ENCODE data around the gene OPCML.

Gene OPCML

DNA sequence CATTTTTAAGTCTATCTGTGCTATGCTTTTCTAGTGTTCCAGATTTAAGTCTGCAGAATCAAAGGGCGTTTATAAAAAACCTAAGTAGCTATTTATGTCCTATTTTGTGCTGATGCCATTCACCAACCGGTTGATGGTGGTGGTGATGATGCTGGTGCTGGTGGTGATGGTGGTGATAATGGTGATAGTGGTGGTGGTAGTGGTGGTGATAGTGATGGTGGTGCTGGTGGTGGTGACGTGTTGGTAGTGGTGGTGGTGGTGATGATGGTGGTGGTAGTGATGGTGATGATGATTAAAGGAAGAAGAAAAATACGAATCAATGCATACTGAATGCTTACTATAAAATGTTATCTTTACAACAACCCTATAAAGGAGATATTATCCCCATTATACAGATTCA is 178.2 kb downstream of the OPCML start:
- no peak for DNase-seq

DNA sequence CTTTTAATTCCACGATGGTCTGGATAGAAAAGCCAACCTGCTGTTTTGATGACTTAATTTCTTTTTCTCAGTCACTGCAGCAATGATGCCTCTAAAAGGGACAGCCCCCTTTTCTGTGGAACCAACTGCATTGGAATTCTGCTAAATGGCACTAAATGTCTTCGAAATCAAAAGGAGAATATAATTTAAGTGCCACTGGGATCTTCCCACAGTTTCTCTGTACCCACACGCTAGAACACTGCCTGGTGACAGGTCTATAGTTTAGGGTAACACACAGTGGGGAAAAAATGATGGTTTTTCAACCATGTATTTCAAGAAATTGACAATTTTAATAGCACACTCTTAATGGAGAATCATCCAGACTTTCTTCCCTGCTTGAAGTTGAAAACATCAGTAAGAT is 182.3 kb downstream of the OPCML start:
- DNase-seq: no peak

DNA sequence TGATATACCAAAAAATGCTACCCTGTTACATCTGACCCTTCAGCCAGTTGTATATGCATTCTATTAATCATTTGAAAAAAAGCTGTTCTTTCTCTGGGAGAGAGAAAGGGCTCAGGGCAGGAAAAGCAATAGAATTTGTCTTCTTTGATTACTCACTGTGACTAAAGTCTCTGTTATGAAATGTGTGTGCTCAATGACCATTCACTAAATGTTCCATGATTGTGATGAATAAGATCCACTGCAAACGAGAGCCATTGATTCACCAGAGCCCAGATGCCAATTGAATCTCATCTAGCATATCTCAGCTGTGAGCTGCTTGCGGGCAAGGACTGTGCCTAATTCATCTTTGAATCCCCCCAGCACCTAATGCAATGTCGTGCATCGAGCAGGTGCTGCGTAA is 184.3 kb downstream of the OPCML start:
- no peak for DNase-seq

DNA sequence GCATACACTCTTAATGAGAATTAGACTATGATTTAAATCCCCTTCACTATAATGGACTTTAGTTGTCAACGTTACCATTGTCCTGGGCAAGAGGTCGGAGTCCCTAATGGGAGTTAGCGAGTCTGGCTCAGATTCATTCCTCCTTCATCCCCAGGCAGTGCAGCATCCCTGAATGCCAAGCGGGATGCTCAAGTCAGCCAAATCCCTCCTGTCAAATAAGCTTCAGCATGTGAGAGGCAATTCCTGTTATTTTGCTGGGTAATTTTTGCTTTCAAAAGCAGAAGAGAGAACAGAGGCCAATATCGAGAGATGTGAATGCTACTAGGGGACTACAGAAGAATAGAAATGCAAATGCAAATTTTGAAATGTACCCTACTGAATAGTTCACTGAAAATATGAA is 186.2 kb downstream of the OPCML start:
- DNase-seq: no peak

DNA sequence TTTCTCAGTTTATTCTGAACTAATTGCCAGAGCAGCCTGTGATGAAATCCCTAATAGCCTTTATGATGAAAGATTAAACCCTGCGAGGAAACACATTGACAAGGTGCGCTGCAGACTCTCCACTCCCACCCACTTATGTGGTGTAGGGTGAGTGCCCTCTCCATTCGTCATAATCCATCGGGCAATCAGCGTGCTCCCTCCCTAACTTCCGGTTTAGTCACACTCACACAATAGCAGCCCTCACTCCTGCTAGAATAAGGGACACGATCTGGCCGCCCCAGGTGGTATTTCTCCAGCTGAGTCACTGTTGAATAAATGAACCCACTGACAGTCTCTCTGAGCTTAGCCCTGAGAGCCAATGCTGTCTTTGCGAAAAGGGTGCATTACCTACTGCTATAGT is 188.3 kb downstream of the OPCML start:
- peak; percentile 52 for DNase-seq

DNA sequence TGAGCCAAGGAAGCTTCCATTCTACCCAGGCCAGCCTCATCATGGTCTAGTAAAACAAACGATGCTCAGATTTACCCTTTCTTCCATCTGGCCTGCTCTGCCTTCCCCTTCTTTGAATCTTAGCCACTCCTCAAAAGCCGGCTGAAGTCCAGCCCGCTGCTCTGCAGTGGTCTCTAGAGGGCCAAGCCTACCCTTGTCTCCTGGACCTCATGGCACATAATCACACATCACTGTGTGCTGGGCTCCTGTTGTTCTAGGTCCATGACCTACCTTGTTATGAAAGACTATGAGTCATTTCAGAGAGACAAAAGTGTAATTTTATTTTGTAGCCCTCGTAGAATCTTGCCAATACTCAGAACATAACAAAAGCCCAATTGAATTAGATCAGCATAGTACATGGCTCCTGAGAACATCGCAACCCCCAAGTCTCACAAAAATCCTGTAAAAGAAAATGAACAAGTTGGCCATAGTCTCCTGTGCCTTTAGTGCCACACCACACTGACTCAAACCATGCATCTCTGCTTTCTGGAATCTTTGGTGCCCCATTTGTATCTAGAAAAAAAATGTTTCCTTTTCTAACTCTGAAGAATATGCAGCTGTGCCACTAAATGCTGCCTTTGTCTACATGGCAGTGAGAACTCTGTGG is 192.7 kb downstream of the OPCML start:
- DNase-seq: no peak

DNA sequence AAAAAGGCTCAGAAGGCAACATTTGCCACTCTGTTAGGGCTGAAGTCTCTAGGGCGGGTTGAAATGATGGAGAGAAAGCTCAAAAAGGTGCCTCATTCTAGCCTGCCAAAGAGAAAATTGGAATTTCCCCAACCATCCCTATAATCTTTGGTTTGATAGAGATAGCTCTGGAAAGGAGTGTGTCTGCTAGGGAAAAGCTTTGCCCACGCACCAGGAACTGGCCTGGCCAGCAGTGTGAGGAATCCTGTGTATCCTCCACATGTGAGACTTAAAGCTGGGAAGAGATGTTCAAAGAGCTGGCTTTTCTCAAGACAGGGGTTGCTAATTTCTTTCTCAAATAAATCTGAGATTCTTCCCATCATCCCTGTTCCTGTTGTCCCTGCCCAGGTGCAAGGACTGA is 193.7 kb downstream of the OPCML start:
- DNase-seq: no peak

DNA sequence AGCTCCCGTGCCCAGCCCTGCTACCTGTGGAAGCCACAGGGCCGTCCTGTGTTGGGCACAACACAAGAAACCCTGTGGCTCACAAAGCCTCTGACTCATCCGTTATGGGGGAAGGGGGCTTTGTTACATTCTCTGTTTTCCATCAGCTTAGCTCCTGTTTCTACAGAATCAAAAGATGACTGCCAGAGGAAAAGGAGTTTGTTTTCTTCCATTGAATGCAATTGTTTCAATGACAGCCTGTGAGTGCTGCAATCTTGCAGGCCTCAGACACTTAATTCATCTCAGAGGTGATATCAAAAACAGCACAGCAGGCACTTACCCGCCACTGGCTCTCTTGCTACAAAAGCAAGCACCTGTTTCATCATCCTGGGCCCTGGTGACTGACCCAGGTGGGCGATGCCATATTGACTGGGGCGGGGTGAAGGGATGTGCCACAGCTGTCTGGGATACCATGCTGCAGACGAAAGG is 194.3 kb downstream of the OPCML start:
- DNase-seq: no peak

DNA sequence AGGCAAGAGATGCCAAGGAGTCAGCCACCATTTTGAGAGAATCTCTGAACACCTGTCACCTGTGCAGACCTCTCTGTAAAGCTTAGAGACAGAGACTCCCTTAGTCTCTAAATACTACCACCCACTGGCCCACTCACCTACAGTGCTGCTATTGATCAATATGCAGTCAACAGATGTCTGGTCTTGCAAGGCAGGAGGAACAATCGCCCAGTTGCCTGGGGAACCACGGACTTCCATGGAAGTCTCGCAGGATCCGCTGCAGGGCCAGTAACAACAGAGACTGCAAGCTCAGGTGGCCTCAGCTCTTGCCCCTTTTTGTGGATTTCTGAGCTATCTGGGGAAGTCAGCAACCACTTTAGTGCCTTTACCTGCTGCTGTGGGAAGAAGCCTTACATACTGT is 195.1 kb downstream of the OPCML start:
- DNase-seq: no peak

DNA sequence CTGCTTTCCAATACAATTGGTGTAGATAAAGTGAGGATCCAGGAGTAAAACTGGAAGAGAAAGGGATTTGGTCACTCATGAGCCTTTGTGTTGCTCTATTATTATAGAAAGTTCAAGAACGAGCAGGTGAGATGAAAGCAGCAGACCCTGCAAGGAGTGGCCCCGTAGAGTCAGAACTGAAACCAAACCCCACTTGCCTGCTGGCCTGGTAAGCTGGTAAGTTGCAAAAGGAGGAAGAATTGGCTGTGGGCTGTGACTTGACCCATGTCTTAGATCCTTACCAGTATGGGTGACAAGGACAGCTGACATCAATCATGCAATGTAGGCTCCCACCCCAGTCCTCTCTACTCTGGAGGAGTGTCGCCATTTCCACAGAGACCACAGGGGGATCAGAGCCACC is 201.3 kb downstream of the OPCML start:
- no peak for DNase-seq

DNA sequence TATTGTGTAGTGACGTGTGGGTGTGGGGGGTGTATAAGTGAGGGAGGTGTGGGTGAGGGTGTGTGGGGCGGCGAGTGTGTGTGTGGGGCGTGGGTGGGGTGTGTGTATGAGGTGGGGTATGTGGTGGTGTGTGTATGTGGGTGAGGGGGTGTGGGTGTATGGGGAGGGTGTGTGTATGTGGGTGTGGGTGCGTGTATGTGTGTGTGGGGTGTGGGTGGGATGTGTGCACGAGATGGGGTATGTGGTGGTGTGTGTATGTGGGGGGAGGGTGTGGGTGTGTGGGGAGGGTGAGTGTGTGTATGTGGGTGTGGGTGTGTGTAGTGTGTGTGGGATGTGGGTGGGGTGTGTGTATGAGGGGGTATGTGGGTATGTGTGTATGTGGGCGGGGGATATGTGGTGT is 205.5 kb downstream of the OPCML start:
- no peak for DNase-seq

DNA sequence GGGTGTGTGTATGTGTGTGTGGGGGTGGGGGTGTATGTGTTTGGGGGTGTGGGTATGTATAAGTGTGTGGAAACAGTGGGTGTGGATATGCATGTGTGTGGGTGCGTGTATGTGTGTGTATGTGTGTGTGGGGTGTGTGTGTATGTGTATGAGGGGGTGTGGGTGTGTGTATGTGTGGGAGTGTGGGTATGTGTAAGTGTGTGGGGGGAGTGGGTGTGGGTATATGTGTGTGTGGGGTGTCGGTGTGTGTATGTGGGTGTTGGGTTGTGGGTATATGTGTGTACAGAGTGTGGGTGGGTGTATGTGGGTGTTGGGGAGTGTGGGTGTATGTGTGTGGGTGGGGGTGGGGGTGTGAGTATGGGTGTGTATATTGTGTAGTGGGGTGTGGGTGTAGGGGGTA is 206.0 kb downstream of the OPCML start:
- DNase-seq: no peak

DNA sequence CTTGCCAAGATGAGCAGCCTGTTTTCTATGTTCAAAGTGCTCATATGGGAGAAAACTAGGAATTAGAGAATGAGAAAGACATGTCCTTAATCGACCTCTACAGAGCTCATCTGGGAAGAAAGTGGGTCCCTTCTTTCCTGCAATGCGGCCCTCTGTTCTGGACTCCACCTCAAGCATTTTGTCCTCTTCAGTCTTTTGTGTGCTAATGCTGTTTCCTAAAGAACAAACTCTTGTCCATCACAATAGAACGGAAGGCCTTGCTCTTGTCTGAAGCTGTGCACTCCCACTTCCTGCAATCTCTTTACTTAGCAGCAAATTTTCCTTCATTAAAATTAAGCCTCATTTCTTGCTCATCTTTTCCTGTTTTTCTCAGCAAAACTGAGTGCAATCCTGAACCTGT is 206.6 kb downstream of the OPCML start:
- no peak for DNase-seq

DNA sequence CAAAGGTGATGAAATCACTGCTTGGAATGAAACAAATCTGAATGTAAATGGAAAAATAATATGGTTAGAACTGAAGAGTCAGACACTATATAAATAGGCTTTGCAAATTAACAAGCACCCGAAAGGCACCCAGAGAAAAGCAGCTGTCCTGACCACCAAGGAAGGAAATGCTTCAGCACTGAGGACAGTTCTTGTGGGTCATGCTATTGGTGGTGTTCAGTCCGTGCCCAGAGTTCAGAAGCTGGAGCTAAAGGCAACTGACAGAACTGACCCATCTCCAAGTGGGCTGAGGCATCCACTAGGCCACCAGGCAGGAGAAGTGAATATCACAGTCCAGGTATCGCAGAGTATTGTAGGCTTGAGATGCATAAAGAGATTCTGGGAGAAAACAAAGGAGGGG is 208.9 kb downstream of the OPCML start:
- DNase-seq: no peak

DNA sequence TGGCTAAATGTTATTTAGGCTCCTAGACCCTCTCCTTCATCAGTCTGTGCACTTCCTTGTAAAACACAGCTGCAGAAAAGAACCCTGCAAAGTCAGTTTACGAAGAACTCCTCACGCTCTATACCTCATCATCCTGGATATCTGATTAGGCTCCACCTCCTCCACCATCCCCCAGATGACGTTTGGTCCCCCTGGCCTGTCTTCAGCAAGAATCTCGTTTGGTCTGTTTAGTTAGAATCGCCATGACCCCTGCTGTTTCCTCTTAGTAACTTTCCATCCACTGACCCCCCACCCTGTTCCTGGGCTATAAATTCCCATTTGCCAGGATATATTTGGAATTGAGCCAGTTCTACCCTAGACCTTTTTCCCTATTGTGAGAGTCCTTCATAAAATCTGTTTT is 214.1 kb downstream of the OPCML start:
- no peak for DNase-seq

DNA sequence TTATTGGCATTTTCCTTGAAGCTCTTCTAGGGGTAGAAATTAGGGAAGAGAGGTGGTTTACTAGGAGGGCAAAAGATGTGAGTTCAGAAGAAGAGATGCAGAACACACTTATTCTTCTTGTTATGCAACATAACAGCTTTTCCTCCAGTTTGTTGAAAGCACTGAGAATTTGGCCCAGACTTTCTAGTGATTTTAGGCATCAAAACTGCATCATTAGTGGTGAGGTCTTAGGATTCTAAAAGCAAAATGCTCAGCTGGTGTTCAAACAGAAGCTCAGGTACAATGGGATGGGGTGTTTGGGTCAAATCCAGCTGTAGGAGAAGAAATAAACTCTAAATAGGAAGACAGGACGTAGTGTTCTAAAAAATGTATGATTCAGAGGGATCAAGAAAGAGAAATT is 221.1 kb downstream of the OPCML start:
- no peak for DNase-seq

DNA sequence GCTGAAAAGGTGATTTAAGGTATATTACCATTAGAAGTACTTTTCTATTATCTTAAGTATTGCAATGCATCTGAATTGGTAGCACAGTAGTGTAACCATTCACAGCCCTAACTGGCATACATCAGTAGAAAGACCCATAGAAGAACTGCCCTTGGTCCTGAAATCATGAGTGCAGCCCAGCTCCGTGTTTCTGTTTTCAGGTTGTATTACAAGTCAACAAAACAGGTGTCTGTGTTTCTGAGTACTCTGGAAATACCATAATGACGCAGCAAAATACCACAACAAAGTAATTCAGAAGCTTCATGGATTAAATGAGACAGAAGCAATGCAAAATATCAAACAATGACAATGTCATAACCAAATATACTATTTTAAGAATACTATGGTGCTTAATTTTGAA is 226.3 kb downstream of the OPCML start:
- no peak for DNase-seq

DNA sequence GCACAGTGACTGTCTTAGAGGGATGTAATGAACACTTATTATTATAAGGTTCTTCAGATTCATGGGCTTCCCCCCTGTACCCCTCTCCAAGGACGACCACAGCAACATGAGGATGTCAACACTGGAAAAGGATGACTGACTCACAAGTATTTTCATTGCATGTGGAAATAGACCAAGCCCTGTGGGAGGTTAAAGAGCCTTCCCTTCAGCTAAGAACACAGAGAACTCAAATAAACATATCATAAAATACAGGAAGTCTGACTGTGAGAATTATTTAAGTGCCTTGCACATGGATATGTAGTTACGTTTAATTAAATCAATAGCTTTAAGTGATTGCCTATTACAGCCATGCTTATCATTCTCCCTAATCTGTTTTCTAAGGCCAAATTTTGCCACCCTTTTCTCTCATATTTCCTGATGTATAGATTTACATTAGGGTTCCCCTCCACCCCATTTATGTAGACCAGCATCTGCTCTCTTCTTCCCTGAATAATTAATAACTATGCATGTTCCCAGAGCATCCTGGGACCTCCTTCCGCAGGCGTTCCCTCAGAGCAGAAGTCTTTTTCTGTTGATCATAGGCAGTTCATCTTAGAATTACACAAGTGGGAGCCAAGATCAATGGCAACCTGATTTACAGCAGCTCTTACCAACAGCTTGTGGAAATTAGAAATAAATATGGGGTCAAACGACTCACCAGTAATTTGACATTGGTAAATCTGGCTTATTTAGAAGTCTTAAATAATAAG is 226.9 kb downstream of the OPCML start:
- peak; percentile 19 for DNase-seq

DNA sequence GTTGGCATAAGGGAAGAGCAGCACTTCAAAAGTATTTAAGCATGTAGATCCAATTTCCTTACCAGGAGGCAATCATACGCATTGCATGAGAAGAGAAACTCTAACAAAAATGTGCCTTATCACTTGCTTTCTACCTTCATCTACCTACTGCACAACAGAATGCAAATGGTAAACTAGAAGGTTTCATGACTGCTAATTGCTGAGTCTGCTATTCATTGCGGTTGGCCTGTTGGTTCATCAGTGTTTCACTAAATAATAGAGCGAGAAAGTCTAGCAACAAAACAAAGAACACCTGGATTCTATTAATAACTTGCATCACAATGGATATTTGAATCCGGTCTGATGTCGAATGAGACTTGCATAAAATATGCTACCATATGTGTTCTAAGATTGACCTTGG is 229.0 kb downstream of the OPCML start:
- DNase-seq: no peak

DNA sequence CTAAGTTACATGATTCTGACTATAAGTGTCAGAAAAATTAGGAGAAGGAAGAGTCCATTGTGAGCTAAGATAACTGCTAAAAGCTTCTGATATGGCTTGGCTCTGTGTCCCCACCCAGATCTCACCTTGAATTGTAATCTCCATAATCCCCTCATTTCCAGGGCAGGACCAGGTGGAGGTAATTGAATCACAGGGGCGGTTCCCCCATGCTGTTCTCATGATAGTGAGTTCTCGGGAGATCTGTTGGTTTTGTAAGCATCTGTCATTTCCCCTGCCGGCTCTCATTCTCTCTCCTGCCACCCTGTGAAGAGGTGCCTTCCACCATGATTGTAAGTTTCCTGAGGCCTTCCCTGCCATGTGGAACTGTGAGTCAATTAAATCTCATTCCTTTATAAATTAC is 230.2 kb downstream of the OPCML start:
- DNase-seq: no peak

DNA sequence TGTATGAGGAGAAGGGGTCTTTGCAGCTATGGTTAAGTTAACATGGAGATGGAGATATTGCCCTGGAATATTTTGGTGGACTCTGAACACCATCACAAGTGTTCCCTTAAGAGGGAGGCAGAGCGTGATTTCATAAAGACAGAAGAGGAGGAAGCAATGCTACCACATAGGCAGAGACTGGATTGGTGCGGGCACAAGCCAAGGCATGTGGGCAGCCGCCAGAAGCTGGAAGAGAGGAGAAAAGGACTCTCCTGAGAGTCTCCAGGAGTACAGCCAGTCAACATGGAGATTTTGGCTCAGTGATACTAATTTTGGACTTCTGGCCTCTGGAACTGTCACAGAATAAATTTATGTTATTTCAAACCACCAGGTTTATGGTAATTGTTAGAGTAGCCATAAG is 231.6 kb downstream of the OPCML start:
- no peak for DNase-seq

DNA sequence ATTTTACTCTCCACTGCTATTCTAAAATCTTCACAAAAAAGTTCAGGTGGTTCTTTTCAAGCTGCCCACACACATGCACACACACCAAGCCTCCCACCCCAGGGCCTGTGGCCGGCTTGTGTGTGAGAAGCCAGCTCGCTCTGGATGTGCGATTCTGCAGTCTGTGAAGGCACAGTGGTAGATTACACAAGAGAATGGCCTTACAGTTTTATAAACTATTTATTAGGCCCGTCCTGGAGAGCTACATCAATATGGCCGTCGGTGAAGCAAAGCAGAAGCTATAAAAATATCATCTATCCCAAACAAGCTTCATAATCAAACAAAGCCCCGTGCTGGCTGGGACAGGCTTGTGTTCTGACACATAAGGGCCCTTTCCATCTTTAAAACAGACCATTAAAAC is 240.5 kb downstream of the OPCML start:
- no peak for DNase-seq

DNA sequence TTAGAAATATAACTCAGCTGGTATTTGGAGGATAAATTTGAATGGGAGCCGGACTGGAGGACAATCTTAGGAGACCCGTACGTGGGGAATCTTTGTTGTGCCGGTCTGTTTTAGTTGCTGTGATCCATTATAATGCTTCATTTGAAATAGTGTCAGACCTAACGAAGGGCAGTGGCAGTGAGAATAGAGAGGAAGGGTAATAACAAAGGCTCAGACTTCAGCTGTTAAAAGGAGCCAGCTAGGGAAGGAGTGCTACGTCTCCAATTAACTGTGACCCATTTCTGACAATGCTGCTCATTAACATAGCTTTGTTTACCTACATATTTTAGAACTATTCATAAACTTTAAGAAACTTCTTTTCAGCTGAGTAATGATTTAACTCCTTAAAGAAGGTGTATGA is 246.9 kb downstream of the OPCML start:
- DNase-seq: no peak

DNA sequence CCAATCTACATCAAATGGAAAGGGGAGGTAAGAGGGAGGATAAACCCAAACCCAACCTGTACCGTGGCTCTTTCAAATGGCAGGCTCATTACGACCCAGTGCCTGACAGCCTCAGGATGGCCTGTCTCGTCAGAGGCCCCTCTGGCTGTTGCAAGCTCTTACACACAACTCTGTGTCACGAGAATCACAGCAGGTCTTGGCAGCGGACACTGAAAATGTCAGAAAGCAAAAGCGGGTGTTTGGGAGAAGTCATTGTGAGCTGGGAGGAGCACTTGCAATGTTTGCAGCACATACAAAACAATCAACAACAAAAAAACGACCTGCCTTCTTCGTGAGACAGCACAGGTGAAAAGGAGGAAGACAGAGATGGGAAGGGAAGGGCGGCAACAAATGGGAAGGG is 248.1 kb downstream of the OPCML start:
- DNase-seq: no peak

DNA sequence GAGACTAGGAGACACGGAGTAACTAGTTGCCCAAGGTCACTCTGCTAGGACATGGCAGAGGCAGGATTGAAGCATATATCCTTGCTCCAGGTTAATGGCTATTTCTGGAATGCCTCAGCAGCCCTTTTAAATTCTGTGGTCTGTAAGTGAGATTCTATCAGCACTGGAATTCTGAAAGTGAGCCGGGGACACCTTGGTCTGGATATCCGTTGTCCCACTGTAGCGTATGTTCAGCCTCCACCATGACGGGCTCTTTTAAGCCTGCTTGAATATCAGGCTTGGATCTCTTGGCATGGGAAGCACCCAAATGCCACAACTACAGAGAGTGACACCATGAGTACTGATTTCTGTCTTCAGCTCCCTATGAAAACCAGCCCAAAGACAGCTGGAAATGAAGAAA is 254.4 kb downstream of the OPCML start:
- DNase-seq: no peak
